ENCODE results near the gene OPCML.

GRCh38 chr11:133476570-133477250 lies 55.6 kb downstream of the OPCML start:
- TF ChIP-seq REST (IDR thresholded peaks at IDR 0.05; ENCODE audit: insufficient read depth in 1 of 2, low read depth in 2 of 2, low read length in 1 of 2) = no peak
- TF ChIP-seq CTCF (IDR thresholded peaks at IDR 0.05) = no peak
- no peak for TF ChIP-seq POLR2AphosphoS5 (IDR thresholded peaks at IDR 0.05; ENCODE audit: low read depth, low read length)
- TF ChIP-seq SIN3A (IDR thresholded peaks at IDR 0.05; ENCODE audit: borderline replicate concordance, insufficient read depth, low read depth, low read length) = no peak
